A549 (cell line): ENCODE data around the gene CRK.

Source experiments
- CEBPB ChIP-seq, 2 experiments: fragments of >200 bp in 1 of 2; sonication (Bioruptor Twin) in 1 of 2; formaldehyde crosslinking in 1 of 2; IDR thresholded peaks; 2 replicates each; pipeline ENCODE4 v1.6.1; 2012 to 2016
- EP300 ChIP-seq, 2 experiments: fragments of >200 bp; sonication (Bioruptor Twin); formaldehyde crosslinking; IDR thresholded peaks; 2 replicates in 1 of 2; 3 replicates in 1 of 2; pipeline ENCODE4 v1.6.1; 2016 to 2017
- POLR2A ChIP-seq: IDR thresholded peaks from 2 replicates; pipeline ENCODE4 v1.6.1; 2012; ENCODE audit warnings: mild to moderate bottlenecking, low read length
- RARB ChIP-seq: fragments of 250-450 bp; sonication (Bioruptor Pico); IDR thresholded peaks from 2 replicates; pipeline ENCODE4 v1.8.0; 2021; ENCODE audit warnings: mild to moderate bottlenecking, moderate library complexity
- RCOR1 ChIP-seq: fragments of 150-350 bp; IDR thresholded peaks from 2 replicates; pipeline ENCODE4 v1.6.1; 2014; ENCODE audit warnings: antibody characterized with exemption, low read length, low read depth
- RFX5 ChIP-seq: fragments of 450-650 bp; IDR thresholded peaks from 2 replicates; pipeline ENCODE4 v1.7.1; 2014; ENCODE audit warnings: antibody characterized with exemption, mild to moderate bottlenecking, moderate library complexity
- SMC3 ChIP-seq: fragments of >200 bp; sonication (Bioruptor Twin); formaldehyde crosslinking; IDR thresholded peaks from 3 replicates; pipeline ENCODE4 v1.6.1; 2018; ENCODE audit warnings: inconsistent platforms
- ZFP36 ChIP-seq: fragments of 450-650 bp; IDR thresholded peaks from 2 replicates; pipeline ENCODE4 v1.6.1; 2014; ENCODE audit warnings: borderline replicate concordance; ENCODE audit not compliant: partially characterized antibody
- TF ChIP-seq, protein P1 (sequence below): fragments of >200 bp; sonication (Bioruptor Twin); formaldehyde crosslinking; IDR thresholded peaks from 3 replicates; pipeline ENCODE4 v1.5.1; 2016
- TF ChIP-seq, protein P2 (sequence below): fragments of 250-450 bp; sonication (Bioruptor Pico); IDR thresholded peaks from 2 replicates; pipeline ENCODE4 v1.5.0; 2021; ENCODE audit warnings: mild to moderate bottlenecking, moderate library complexity, borderline replicate concordance
- TF ChIP-seq, protein P3 (sequence below): fragments of 450-650 bp; IDR thresholded peaks from 2 replicates; pipeline ENCODE4 v1.6.1; 2014; ENCODE audit warnings: antibody characterized with exemption
- TF ChIP-seq, protein P4 (sequence below): fragments of 200-600 bp; sonication (generic); IDR thresholded peaks from 2 replicates; pipeline ENCODE4 v1.6.1; 2016; ENCODE audit warnings: antibody characterized with exemption, mild to moderate bottlenecking, moderate library complexity

DNA sequence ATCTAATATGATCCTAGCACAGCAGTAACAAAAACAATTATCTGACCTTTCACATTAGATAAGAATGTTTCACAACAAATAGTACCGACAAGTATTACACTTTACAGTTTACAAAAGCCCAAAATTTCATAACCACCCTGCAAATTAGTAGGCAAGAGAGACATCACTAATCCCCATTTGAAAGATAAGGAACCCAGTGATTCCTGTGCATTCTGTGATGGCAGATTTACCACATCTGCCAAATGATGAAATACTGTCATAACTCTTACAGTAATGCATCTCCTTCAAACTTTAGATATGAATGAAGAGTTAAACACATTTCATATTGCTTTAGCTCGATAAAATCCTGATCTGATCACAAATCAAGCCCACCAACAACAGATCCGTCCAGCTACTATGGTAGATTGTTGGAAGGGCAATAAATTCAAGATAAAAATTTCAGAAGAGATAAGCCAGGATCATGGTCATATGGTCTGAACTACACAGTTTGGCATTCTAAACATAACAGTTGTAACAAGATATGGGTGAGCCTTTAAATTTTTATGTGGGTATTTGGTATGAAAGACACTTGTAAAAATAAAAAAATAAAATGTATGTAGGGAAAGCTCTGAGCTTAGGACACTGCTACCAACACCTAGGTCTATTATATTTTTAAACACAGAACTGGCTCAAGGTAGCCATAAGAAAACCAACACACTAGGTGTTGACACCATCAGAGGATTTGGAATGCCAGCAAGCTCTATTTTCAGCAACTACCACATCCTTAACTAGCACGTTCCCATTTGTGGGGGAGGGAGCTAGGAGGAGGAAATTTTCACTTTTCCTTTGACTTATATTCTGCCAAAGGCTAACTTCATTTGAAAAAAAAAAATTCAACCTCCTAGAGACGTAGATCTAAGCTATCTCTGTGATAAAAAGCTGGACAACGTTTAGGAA lies 65.3 kb downstream of the CRK start:
- no peak for TF ChIP-seq POLR2A
- TF ChIP-seq RFX5, result no peak
- TF ChIP-seq EP300 (IDR thresholded peaks at IDR 0.05), result no peak
- TF ChIP-seq, protein P1, sequence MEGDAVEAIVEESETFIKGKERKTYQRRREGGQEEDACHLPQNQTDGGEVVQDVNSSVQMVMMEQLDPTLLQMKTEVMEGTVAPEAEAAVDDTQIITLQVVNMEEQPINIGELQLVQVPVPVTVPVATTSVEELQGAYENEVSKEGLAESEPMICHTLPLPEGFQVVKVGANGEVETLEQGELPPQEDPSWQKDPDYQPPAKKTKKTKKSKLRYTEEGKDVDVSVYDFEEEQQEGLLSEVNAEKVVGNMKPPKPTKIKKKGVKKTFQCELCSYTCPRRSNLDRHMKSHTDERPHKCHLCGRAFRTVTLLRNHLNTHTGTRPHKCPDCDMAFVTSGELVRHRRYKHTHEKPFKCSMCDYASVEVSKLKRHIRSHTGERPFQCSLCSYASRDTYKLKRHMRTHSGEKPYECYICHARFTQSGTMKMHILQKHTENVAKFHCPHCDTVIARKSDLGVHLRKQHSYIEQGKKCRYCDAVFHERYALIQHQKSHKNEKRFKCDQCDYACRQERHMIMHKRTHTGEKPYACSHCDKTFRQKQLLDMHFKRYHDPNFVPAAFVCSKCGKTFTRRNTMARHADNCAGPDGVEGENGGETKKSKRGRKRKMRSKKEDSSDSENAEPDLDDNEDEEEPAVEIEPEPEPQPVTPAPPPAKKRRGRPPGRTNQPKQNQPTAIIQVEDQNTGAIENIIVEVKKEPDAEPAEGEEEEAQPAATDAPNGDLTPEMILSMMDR, result no peak
- no peak for TF ChIP-seq ZFP36
- TF ChIP-seq, protein P2, sequence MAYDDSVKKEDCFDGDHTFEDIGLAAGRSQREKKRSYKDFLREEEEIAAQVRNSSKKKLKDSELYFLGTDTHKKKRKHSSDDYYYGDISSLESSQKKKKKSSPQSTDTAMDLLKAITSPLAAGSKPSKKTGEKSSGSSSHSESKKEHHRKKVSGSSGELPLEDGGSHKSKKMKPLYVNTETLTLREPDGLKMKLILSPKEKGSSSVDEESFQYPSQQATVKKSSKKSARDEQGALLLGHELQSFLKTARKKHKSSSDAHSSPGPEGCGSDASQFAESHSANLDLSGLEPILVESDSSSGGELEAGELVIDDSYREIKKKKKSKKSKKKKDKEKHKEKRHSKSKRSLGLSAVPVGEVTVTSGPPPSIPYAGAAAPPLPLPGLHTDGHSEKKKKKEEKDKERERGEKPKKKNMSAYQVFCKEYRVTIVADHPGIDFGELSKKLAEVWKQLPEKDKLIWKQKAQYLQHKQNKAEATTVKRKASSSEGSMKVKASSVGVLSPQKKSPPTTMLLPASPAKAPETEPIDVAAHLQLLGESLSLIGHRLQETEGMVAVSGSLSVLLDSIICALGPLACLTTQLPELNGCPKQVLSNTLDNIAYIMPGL (CRISPR knock-in tag), result no peak
- TF ChIP-seq, protein P3, sequence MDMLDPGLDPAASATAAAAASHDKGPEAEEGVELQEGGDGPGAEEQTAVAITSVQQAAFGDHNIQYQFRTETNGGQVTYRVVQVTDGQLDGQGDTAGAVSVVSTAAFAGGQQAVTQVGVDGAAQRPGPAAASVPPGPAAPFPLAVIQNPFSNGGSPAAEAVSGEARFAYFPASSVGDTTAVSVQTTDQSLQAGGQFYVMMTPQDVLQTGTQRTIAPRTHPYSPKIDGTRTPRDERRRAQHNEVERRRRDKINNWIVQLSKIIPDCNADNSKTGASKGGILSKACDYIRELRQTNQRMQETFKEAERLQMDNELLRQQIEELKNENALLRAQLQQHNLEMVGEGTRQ, result no peak
- TF ChIP-seq, protein P4, sequence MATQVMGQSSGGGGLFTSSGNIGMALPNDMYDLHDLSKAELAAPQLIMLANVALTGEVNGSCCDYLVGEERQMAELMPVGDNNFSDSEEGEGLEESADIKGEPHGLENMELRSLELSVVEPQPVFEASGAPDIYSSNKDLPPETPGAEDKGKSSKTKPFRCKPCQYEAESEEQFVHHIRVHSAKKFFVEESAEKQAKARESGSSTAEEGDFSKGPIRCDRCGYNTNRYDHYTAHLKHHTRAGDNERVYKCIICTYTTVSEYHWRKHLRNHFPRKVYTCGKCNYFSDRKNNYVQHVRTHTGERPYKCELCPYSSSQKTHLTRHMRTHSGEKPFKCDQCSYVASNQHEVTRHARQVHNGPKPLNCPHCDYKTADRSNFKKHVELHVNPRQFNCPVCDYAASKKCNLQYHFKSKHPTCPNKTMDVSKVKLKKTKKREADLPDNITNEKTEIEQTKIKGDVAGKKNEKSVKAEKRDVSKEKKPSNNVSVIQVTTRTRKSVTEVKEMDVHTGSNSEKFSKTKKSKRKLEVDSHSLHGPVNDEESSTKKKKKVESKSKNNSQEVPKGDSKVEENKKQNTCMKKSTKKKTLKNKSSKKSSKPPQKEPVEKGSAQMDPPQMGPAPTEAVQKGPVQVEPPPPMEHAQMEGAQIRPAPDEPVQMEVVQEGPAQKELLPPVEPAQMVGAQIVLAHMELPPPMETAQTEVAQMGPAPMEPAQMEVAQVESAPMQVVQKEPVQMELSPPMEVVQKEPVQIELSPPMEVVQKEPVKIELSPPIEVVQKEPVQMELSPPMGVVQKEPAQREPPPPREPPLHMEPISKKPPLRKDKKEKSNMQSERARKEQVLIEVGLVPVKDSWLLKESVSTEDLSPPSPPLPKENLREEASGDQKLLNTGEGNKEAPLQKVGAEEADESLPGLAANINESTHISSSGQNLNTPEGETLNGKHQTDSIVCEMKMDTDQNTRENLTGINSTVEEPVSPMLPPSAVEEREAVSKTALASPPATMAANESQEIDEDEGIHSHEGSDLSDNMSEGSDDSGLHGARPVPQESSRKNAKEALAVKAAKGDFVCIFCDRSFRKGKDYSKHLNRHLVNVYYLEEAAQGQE, result no peak
- TF ChIP-seq RCOR1, result no peak
- no peak for TF ChIP-seq SMC3
- peak; percentile 4 to 28; a peak in 1 of 4 replicates for TF ChIP-seq CEBPB (IDR thresholded peaks at IDR 0.05)
- no peak for TF ChIP-seq RARB (CRISPR knock-in tag)
